Adrenal gland (tissue), 5 donors: ENCODE results near the gene TBCK.

ENCODE experiments used
- CTCF ChIP-seq, 6 experiments: fragments of 450-650 bp in 4 of 6; fragments of 200-600 bp in 2 of 6; sonication (generic) in 1 of 6; IDR thresholded peaks; 1 replicate in 5 of 6; 2 replicates in 1 of 6; pipeline versions ENCODE4 v1.5.1 to v1.8.0; 2016 to 2021; ENCODE audit warnings: antibody characterized with exemption in 6 of 6, mild to moderate bottlenecking in 2 of 6, moderate library complexity in 1 of 6
- POLR2A ChIP-seq, 2 donors: fragments of 450-650 bp; IDR thresholded peaks; one replicate each; pipeline ENCODE4 v1.6.1; 2017; ENCODE audit warnings: antibody characterized with exemption in 2 of 2, mild to moderate bottlenecking in 2 of 2, moderate library complexity in 1 of 2
- donor health status: DM: no; HTN: no; CAD: no.

- TF ChIP-seq CTCF (IDR thresholded peaks at IDR 0.05) (no peak), POLR2A (IDR thresholded peaks at IDR 0.05) (no peak)
These were observed 1.8 kb upstream of the TBCK start for GRCh38 chr4:106317815-106318214.
